GM12874 (cell line): ENCODE measurements around the gene CMIP.

Experiments used
- TF ChIP-seq, protein P1 (sequence below): IDR thresholded peaks from 2 replicates; pipeline ENCODE4 v1.5.1; 2011; ENCODE audit warnings: low read depth, mild to moderate bottlenecking, control low read depth, low read length, moderate library complexity; ENCODE audit not compliant: insufficient read depth

The CMIP gene

DNA sequence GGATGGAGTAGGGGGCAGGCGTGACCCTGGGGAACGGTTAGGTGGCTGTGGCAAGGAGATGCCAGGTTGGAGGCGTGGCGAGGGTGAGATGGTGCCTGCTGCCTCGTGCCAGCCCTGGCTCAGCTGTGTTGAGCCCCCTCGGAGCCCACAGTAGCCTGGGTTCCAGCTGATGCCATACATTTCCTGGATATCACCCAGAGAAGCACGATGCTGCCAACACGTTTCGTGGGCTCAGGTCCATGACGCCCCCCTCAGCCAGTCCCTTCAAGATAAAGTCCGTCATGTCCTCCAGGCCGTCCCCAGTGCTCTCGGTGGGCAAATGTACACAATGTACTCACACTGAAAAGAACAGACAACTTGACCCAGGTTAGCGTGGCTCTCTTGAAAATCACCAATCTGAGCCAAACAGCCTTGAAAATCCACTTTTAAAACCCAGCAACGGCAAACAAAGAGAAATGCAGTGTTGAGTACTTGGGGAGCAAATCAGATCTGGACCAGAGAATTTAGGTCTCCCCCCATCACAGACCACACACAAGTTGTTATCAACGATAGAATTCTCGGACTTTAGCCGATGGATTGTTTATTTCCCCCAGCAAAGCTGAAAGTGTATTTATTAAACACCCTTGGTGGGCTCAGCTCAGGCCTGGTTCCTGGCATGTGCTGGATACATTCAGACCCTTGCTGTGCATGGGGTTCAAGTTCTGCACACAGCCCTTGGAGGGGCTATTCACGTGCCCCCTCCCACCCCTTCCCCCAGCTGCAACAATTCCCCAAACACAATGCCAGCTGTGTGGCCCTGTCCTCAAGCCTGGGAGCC, 231.7 kb downstream of the CMIP start:
- TF ChIP-seq, protein P1, sequence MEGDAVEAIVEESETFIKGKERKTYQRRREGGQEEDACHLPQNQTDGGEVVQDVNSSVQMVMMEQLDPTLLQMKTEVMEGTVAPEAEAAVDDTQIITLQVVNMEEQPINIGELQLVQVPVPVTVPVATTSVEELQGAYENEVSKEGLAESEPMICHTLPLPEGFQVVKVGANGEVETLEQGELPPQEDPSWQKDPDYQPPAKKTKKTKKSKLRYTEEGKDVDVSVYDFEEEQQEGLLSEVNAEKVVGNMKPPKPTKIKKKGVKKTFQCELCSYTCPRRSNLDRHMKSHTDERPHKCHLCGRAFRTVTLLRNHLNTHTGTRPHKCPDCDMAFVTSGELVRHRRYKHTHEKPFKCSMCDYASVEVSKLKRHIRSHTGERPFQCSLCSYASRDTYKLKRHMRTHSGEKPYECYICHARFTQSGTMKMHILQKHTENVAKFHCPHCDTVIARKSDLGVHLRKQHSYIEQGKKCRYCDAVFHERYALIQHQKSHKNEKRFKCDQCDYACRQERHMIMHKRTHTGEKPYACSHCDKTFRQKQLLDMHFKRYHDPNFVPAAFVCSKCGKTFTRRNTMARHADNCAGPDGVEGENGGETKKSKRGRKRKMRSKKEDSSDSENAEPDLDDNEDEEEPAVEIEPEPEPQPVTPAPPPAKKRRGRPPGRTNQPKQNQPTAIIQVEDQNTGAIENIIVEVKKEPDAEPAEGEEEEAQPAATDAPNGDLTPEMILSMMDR: no peak

DNA sequence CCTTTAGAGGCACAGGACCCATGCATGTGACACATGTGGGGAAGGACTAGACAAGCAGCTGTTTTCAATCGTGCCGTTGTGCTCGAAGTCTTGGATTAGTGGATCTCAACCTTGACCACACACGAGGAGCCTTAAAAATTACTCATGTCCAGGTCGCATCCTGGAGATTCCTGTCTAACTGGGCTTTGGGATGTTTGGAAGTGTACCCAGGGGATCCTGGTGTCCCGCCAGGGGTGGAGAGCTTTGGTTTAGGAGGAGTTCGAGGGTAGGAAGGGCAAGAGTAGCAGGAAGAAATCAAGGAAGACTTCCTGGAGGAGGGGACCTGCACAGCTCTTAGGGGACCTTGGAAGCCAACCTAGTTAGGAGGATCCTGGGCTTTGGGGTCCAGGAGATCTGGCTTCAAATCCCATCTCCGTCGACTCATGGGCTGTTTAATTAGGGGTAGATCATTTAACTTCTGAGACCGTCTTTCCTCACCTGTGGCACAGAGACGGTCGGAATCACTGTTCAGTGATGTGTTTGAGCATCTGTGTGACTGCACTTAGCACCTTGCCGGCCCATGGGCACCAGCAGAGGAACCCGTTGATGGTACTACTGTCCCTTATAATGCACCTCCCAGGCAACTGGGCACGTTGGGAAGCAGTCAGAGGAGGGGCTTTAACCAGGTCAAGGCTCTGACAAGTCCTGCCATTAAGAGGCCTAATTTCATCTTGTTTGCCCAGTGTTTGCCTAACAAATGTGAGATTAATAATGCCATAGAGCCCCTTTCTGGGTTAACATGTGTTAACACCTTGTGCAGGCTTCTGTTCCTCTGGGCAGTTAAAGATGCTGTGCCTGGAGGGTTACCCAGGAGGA, 232.5 kb downstream of the CMIP start:
- TF ChIP-seq, protein P1: no peak

DNA sequence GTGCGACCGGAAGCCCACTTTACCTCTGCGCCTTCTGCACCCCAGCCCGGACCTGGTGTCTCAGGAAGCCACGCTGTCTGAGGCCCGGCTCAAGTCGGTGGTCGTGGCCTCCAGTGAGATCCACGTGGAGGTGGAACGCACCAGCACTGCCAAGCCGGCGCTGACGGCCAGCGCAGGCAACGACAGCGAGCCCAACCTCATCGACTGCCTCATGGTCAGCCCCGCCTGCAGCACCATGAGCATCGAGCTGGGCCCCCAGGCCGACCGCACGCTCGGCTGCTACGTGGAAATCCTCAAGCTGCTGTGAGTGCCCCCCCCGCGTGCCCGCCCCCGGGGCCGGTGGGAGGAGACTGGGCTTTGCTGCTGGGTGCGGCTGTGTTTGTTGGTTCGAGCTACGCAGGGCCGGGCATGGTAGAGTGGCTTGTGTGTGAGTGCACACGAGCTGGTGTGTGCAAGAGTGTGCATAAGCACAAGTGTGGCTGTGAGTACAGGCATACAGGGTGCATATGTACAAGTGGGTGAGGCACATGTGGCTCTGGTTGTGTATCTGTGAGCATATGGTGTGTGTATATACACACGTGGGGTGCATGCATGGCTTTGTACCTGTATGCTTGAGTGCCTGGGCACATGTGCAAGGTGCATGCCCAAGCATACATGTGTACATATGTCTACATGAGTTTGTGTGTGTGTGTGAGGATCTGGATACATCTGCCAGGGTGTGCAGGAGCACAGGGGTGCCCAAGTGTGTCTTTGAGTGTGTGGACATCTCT, 233.9 kb downstream of the CMIP start:
- TF ChIP-seq, protein P1: no peak

DNA sequence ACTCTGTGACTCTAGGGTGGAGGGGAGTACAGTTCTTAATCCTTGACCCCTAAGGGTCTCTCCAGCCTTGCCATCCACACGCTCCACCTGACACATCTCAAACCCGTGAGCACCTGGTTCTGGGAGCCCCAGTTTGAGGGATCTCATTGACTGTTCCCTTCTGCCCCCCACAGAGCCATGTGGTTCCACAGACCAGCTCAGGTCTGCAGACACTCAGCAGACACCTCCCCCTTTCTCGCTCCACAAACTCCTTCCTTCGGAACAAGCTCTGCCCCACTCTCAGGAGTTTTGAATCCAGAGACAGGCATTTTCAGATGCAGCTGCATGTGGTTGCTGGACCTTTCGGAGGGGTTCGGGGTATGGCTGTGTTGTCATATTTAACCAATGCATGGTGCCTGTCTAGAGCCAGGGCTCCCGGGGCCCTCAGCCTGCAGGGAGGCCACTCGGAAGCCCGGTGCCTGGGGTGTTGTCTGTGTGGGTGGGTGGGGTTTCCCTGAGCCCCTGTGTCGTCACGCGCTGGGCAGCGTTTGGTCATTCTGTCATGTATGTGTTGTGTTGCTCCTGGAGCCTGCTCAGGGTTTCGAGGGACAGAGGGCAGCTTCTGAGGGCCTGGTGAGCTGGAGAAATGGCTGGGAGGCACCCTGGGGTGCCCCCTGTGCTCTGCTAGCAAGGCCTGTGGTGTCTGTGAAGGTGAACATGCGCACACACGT, 235.3 kb downstream of the CMIP start:
- TF ChIP-seq, protein P1: no peak

DNA sequence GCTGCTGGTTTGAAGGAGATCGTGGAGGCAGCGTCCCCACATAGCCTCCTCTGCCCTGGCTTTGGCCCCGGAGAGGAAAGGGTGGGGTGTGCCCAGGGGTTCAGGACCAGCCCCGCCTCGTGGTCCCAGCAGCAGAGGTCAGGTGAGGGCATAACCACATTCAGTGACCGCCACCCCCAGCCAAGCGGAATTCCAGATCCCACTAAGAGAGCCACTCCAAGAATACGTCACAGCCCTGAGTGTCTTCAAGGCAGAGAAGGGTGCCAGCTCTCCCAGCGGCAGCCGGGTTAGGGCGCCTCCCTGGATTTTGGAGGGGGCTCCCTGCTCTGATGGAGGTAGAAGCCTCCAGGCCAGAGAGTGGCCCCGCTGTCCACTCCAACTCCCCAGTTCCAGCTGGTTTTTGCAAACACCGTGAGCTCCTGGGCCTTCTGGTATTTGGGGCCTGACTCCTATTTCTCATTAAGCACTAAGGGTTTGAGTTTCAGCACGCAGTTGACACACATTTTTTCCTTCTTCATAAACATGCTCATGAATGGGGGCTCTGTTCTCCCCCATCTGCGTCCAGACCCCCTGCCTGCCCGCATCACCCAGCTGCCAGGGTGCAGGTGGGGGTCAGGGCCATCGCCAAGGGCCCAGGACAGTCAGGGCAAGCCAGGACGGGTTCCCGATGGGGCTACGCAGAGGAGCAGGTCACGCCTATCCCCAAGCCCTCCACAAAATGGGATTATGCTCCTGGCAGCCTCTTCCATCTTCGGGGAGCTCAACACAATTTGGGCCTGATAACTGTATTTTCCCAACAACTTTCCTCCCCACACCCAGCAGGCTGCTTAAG, 236.1 kb downstream of the CMIP start:
- TF ChIP-seq, protein P1: no peak

DNA sequence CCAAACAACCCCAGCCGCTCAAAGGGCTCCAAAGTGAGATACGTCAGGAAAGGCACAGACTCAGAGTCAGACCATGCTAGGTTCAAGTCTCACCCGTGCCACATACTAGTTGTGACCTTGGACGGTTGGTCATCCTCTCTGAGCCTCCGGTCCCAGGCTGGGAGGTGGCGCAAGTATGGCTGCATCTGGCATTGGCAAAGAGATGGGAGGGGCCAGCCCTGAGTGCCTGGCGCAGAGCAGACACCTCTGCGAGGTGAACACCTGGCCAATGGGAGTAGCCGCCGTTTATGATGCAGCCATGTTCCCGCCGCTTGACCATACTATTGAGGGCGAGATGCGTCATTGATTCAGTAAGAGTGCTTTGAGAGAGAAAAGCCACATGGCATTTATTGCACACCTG, 236.7 kb downstream of the CMIP start:
- TF ChIP-seq, protein P1: no peak
